GM18508 (cell line): Measurements from ENCODE around the gene FBXL17.

ENCODE experiments used
- ATAC-seq: cut with Tn5 transposase; IDR thresholded peaks from one replicate; pipeline ENCODE4 v1.9.1; 2021; ENCODE audit warnings: moderate number of reproducible peaks; ENCODE audit not compliant: insufficient read depth, unreplicated experiment

FBXL17 gene

GRCh38 chr5:108260117-108260857 is 121.6 kb downstream of the FBXL17 start:
- ATAC-seq = peak; percentile 51

GRCh38 chr5:108259306-108259705 is 122.6 kb downstream of the FBXL17 start:
- ATAC-seq = no peak

GRCh38 chr5:108257996-108258395 is 123.9 kb downstream of the FBXL17 start:
- no peak for ATAC-seq

DNA sequence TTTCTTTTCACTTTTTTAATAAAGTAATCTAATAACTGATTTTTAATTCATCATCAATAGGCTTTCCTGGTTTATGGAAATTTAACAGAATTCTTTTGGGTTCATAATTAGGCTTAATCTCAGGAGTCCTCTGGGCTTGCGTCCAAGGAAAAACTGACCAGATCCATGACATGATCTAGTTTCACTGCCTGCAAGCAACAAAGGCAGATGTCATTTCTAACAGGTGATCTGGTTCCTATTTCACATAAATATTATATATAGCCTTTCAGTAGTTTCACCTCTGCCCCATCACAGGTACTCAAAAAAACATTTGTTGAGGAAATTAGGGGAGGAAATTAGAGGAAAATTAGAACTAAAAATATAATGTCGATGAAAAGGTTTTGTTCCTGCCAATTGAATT is 126.4 kb downstream of the FBXL17 start:
- ATAC-seq = no peak

- no peak for ATAC-seq
Measured at GRCh38 chr5:108251350-108251749, 130.5 kb downstream of the FBXL17 start.

- ATAC-seq = no peak
Measured at GRCh38 chr5:108249785-108250426, 132.0 kb downstream of the FBXL17 start.

- no peak for ATAC-seq
Measured at GRCh38 chr5:108249095-108249784, 132.7 kb downstream of the FBXL17 start.

GRCh38 chr5:108238936-108239887 is 142.7 kb downstream of the FBXL17 start:
- ATAC-seq = no peak

DNA sequence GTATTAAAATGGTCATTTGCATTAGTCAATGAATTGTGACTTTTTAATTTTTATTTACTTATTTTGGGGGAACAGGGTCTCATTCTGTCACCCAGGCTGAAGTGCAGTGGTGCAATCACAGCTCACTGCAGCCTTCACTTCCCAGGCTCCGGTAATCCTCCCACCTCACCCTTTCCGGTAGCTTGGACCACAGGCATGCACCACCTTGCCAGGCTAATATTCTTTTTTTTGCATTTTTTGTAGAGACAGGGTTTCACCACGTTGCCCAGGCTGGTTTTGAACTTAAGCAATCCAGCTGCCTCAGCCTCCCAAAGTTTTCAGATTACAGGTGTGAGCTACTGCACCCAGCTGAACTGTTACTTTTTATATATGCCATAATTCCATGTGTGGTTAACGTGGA is 143.4 kb downstream of the FBXL17 start:
- ATAC-seq = no peak

GRCh38 chr5:108233617-108234155 is 148.2 kb downstream of the FBXL17 start:
- no peak for ATAC-seq

- ATAC-seq = no peak
Measured at GRCh38 chr5:108232805-108233204, 149.1 kb downstream of the FBXL17 start.

- no peak for ATAC-seq
Measured at GRCh38 chr5:108222011-108222410, 159.9 kb downstream of the FBXL17 start.

DNA sequence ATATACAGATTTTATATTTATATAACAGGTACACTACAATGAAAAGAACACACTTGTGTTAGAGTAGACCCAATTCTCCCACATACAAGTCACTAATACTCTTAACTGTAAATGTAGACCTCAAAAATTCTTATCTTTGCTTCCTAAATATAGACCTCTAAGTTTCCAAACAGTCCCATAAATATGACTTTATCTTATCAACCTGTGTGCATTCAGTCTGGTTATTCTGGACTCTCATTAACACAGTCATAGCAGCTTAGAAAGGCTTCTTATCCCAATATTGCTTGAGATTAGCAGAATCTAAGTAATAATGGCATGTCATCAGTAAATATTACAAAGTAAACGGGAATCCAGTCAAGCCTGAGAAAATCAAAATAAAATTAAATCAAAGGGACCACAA is 161.1 kb downstream of the FBXL17 start:
- ATAC-seq = no peak

DNA sequence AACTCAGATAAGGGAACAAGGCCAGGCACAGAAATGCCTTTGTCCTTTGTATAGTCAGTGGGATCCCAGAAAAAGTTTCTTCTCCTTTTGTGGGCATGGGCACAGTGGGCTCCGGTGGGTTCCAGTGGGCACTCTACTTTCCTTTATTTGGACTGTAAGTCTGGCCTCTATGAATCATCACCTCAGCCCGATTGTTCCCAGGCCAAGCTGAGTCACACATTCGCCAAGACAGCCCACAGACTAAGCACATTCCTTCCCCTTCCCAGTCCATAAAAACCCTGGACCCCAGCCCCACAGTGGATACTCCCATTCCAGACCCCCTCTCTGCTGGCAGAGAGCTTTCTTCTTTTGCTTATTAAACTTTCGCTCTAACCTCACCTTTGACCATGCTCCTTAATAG is 165.0 kb downstream of the FBXL17 start:
- ATAC-seq = no peak

DNA sequence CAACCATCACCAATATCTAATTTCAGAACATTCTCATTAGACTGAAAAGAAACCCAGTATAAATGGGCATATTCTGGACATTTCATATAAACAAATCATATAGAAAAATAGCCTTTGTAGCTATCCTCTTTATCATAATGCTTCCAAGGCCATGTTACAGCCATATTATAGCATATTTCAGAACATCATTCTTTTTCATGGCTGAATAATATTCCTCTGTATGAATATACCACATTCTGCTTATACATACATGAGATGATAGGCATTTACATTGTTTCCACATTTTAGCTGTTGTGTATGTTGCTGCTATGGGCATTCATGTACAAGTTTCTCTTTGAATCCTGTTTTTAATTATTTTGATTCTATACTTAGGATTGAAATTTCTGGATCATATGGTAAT is 167.0 kb downstream of the FBXL17 start:
- ATAC-seq = no peak

DNA sequence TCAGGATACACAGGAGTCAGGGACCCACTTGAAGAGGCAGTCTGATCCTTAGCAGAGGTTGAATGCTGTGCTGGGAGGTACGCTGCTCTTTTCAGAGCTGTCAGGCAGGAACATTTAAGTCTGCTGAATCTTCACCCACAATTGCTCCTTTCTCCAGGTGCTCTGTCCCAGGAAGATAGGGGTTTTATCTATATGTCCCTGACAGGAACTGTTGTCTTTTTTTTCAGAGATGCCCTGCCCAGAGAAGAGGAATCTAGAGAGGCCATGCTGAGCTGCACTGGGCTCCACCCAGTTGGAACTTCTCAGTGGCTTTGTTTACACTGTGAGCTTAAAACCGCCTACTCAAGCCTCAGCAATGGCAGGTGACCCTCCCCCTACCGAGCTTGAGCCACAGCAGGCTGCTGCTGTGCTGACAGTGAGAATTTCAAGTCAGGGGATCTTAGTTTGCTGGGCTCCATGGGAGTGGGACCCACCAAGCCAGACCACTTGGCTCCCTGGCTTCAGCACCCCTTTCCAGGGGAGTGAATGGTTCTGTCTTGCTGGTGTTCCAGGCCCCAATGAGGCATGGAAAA is 169.0 kb downstream of the FBXL17 start:
- ATAC-seq = no peak

DNA sequence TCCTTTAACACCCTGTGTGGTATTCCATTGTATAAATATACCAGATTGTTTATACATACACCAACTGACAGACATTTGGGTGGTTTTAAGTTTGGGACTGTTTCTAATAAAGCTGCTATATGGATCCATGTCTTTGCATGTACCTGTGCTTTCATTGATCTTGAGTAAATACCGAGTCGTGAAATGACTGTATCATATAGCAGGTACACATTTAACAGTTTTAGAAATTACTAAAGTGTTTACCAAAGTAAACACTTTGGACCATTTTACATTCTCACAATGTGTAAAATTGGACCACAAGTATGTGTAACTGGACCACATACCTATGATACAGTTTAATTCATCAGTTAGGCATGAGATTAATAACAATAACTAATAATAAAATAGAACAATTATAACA is 175.2 kb downstream of the FBXL17 start:
- ATAC-seq = no peak

DNA sequence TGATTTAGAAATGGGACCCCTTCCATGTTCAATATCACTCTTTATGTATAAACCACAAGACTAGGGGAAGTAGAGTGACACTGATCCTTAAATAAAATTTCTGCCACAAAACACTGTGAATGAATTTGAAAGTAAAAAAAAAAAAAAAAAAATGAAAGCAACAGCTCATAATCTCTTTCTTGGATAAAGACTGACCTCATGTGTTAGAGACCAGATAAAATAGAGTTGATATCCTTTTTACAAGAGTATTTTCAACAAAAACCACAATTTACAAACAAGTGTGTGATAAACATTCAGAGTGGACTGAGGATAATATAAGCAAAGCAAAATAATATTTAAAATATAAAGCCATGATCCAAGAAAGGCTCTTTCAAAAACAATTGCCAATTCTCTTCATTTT is 180.2 kb downstream of the FBXL17 start:
- ATAC-seq = no peak

DNA sequence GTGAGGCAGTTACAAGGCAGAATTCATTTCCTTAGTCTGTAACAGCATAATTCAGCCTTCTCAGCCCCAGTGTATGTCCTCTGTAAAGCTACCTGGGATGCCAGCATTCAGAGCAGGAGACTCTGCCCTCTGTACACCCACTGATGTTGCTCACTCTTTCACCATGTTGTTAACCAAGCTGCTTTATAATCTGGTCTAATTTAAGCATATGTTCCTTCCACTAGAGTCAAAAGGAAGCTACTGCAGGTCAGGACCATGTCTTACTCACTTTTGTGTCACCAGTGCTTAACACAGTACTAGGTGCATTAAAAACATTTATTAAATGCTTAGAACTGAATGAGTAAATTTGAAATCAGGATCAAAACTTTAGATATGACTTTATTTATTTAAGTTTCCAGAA is 185.6 kb downstream of the FBXL17 start:
- ATAC-seq = no peak
